GM20431 (cell line): ENCODE results near the gene TAOK3.

ENCODE experiments used
- in situ Hi-C: fragments of 300-500 bp; cut with MseI, MboI; formaldehyde crosslinking; loops from one replicate; pipeline ENCODE4 v1.15.0; 2020; ENCODE audit warnings: low sequenced_read_pairs; ENCODE audit not compliant: unreplicated experiment

TAOK3 gene

GRCh38 chr12:118107011-118107410, 265.7 kb downstream of the TAOK3 start:
- in situ Hi-C loops: no loop called here

- in situ Hi-C loops: no loop called here
These were observed 268.9 kb downstream of the TAOK3 start, which contains the start of gene VSIG10 for GRCh38 chr12:118103601-118104382. Gene VSIG10 (minus strand): TSS chr12:118104011. CDS start chr12:118103671, 340 bp downstream.

- in situ Hi-C loops: no loop called here
These were observed 269.5 kb downstream of the TAOK3 start for GRCh38 chr12:118103201-118103600.

GRCh38 chr12:118102609-118103008, 270.1 kb downstream of the TAOK3 start:
- in situ Hi-C loops: no loop called here

GRCh38 chr12:118102070-118102469, 270.6 kb downstream of the TAOK3 start:
- in situ Hi-C loops: no loop called here

- in situ Hi-C loops: no loop called here
These were observed 271.7 kb downstream of the TAOK3 start for GRCh38 chr12:118101051-118101450.
